GM19463 (cell line): ENCODE measurements around the gene DMRTB1.
"Not testable (repeated sequence)": the region's sequence is repeated elsewhere in the genome, so short reads cannot be mapped to it uniquely, and the experiment has no call there.

ENCODE experiments used
- ATAC-seq: cut with Tn5 transposase; IDR thresholded peaks from one replicate; pipeline ENCODE4 v1.9.1; 2021; ENCODE audit warnings: mild to moderate bottlenecking, moderate library complexity; ENCODE audit not compliant: unreplicated experiment

The DMRTB1 gene

GRCh38 chr1:53434405-53435007 is 24.7 kb upstream of the DMRTB1 start:
- ATAC-seq, result not testable (repeated sequence)

- no peak for ATAC-seq
Observed at GRCh38 chr1:53435151-53435550, 24.0 kb upstream of the DMRTB1 start.

- ATAC-seq, result no peak
Observed at GRCh38 chr1:53438427-53439336, 20.5 kb upstream of the DMRTB1 start.

- no peak for ATAC-seq
Observed at GRCh38 chr1:53439337-53440207, 19.6 kb upstream of the DMRTB1 start.

- ATAC-seq, result no peak
Observed at GRCh38 chr1:53440633-53441032, 18.6 kb upstream of the DMRTB1 start.

GRCh38 chr1:53442299-53442698 is 16.9 kb upstream of the DMRTB1 start:
- no peak for ATAC-seq

- no peak for ATAC-seq
Observed at GRCh38 chr1:53446051-53446450, 13.1 kb upstream of the DMRTB1 start.

GRCh38 chr1:53447413-53447812 is 11.8 kb upstream of the DMRTB1 start:
- ATAC-seq, result no peak

- no peak for ATAC-seq
Observed at GRCh38 chr1:53448241-53448841, 10.9 kb upstream of the DMRTB1 start.

GRCh38 chr1:53449021-53449420 is 10.2 kb upstream of the DMRTB1 start:
- ATAC-seq, result no peak

- ATAC-seq, result no peak
Observed at GRCh38 chr1:53449693-53450092, 9.5 kb upstream of the DMRTB1 start.

GRCh38 chr1:53450225-53450624 is 9.0 kb upstream of the DMRTB1 start:
- no peak for ATAC-seq

- ATAC-seq, result no peak
Observed at GRCh38 chr1:53454019-53454418, 5.2 kb upstream of the DMRTB1 start.

GRCh38 chr1:53455364-53455991 is 3.7 kb upstream of the DMRTB1 start:
- ATAC-seq, result no peak

GRCh38 chr1:53458634-53459033 is 565 bp upstream of the DMRTB1 start:
- no peak for ATAC-seq

GRCh38 chr1:53460211-53460634 is 1.0 kb downstream of the DMRTB1 start:
- no peak for ATAC-seq

GRCh38 chr1:53460666-53461322 is 1.6 kb downstream of the DMRTB1 start:
- no peak for ATAC-seq

- ATAC-seq, result no peak
Observed at GRCh38 chr1:53461323-53462044, 2.3 kb downstream of the DMRTB1 start.

- no peak for ATAC-seq
Observed at GRCh38 chr1:53462193-53462592, 3.0 kb downstream of the DMRTB1 start.
